HUDEP-2 (cell line): ENCODE data around the gene ANO7.

ENCODE experiments used
- DNase-seq, 76 experiments: peaks; one replicate each; lab custom pipeline; 2025; ENCODE audit not compliant: unreplicated experiment in 76 of 76; lab: John Stamatoyannopoulos, UW

ANO7 gene

DNA sequence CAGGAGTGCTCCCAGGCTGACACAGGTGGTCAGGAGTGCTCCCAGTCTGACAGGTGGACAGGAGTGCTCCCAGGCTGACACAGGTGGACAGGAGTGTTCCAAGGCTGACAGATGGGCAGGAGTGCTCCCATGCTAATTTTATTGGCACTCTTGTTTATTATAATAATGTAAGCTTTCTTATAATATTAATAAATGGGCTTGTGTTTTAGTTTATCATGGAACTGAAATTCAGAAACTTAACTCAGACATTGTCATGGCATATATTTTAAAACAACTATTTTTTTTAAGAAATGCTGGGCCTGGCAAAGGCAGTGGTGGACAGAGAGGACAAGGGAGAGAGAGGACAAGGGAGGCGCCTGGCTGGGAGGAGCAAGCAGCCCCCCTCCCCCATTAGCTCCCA, 18.7 kb downstream of the ANO7 start:
- no peak for DNase-seq

DNA sequence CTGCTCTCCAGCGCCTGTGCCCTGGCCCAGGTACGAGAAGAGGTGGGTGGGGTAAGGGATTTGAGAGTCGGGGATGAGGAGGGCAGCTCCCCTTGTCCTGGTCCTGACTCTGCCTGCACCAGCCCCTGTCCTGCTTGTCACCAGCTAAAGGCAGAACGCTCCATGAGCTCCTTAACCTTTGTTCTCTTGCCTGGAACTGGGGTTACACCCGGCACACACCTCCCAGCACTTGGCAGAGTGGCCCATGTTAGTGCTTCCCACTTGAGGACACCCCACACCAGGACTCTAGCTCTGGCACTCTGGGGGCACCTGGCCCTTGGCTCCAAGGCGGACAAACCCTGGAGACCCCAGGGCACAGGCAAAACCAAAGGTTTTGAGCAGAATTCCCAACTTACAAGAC, 19.2 kb downstream of the ANO7 start:
- DNase-seq, result no peak

DNA sequence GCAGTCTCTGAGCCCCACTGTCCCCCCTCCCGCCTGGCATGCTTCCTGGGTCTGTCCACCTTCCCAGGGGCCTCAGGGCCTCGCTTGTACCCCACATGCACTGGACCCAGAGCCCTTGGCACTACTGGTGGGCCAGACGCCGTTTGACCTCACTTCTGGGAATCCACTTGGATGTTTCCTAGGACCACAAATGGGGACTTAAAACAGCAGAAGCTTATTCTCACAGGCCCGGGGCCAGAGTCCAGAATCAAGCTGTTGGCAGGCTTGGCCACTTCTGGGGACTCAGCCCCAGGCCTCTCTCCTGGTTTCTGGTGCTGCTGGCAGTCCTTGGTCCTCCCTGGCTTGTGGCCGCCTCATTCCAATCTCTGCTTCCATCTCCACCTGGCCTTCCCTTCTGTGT, 19.6 kb downstream of the ANO7 start:
- DNase-seq, result no peak

GRCh38 chr2:241209271-241209670, 20.8 kb downstream of the ANO7 start:
- DNase-seq, result no peak

GRCh38 chr2:241211276-241211675, 22.8 kb downstream of the ANO7 start:
- DNase-seq, result no peak

DNA sequence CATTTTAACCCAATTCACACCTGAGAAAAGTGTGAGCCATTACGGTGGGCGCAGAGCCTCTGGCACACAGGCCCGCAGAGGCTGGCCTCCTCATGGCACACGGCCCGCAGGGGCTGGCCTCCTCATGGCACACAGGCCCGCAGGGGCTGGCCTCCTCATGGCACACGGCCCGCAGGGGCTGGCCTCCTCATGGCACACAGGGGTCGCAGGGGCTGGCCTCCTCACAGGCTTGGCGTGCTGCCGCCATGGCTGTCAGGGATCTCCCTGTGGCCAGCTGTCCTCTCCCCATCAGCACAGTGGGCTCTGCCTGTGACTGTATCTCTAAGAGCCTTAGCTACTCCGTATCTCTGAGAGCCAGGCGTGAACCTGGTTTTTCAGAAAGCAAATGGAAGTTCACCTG, 24.6 kb downstream of the ANO7 start:
- no peak for DNase-seq

GRCh38 chr2:241213567-241213966, 25.1 kb downstream of the ANO7 start:
- no peak for DNase-seq

DNA sequence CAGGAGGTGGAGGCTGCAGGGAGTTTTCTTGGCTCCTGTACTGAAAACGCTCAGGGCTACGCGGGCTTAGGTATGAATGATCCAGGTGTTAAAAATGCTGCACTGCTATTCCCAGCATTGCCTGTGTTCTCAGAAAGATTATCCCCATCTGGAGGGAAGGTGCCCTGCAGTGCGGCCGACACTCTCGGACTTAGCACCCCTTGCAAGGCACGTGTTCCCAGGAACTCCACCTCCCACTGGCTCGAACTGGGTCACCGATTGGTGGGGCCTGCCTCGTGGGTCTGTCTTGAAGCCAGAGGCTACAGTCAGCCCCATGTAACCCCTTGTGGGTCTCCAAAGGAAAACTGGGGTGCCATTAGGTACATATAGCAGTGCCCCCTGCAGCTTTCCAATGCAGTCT, 25.7 kb downstream of the ANO7 start:
- DNase-seq, result no peak

DNA sequence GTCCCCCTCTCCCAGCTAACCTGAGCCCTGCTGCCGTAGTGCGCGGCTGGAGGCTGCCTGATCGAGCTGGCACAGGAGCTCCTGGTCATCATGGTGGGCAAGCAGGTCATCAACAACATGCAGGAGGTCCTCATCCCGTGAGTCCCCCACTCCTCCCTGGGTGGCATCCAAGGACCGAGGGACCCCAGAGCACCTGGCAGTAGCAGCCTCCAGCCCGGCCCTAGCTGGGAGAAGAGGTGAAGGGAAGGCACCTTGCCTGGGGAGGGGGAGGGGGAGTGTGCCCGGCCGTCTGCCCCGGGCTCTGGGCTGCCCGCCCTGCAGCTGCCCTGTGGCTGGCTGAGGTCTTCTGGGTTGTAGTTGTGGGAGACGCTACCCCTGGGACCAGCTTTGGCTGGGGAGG, 26.3 kb downstream of the ANO7 start:
- DNase-seq, result no peak

DNA sequence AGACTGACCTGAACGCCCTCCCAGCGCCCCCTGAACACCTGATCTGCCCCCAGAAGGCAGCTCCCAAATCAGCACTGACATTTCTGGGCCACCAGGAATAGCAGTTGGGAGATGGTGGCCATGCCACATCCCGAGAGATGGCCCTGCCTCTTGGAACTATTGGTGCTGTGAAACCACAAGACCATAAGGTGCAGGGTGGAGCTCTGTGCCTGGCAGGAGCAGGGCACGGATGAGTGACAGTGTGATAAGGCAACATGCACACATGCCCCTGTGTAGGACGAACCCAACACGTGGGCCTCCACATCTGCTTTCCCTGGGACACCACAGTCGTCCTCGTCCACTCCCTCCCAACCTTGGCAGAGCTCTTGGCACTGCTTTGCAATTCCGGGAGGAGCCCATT, 26.9 kb downstream of the ANO7 start:
- DNase-seq, result peak in 66 of 76 experiments; percentile 11 to 77 (median 36)

DNA sequence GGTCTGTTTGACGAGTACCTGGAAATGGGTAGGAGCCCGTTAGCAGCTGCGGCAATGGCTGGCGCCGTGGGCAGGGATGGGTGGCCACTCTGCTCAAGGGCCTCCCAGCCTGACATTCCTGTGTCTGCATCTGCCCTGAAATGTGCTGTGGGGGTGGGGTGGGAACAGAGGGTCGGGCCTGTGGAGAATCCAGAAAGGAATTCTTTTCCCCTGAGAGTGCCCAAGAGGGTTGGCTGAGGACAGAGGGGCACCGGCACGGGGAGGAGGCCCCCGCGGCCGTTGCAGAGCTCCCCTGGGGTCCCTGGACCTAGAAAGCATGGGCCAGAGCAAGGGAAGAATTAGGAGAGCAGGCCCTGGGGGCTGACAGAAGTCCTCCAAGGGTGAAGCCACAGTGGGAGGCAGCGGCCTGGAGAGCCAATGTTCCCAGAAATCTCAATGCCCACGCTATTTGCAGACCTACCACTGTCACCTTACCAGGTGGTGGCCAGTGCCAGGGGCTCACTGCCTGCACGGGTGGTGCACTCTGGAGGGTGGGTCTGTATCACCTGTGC, 27.8 kb downstream of the ANO7 start:
- DNase-seq, result no peak

- peak in 17 of 76 experiments; percentile 6 to 46 (median 21) for DNase-seq
Measured at GRCh38 chr2:241217320-241218031, 29.0 kb downstream of the ANO7 start.

DNA sequence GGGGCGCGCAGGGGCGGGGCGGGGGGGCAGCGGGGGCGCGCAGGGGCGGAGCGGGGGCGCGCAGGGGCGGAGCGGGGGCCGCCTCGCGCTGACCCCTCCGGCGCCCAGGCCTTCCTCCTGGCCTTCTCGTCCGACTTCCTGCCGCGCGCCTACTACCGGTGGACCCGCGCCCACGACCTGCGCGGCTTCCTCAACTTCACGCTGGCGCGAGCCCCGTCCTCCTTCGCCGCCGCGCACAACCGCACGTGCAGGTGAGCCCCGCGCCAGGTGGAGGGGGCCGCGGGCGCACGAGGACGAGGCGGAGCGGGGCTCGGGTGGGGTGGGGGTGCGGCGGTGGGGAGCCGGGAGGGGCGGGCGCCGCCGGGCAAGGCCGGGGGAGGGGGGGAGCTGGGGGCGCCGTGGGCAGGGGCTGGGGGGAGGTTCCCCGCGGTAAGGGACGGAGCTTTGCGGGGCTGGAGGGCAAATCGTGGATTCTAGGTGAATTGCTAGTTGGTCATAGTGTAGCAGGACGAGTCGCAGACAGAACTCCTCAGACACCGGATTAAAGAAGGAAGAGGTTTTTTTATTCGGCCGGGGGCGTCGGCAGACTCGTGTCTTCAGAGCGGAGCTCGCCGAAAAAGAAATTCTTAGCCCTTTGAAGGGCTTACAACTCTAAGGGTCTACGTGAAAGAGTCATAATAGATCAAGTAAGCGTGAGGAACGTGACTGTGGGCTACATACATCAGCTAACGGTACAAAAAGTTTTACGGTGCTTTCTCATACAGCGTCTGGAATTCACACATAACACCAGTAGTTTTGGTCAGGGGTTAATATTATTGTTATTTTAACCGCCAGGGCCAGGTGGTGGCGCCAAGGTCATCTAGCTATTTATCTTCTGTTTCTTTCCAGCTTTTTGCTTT, 29.9 kb downstream of the ANO7 start:
- DNase-seq, result peak in 16 of 76 experiments; percentile 5 to 45 (median 20)

- no peak for DNase-seq
Measured at GRCh38 chr2:241219030-241219382, 30.5 kb downstream of the ANO7 start.

- DNase-seq, result no peak
Measured at GRCh38 chr2:241219856-241220356, 31.4 kb downstream of the ANO7 start.

GRCh38 chr2:241223211-241224017, 34.9 kb downstream of the ANO7 start:
- no peak for DNase-seq

GRCh38 chr2:241224018-241224850, 35.8 kb downstream of the ANO7 start:
- no peak for DNase-seq

- no peak for DNase-seq
Measured at GRCh38 chr2:241224851-241225438, 36.5 kb downstream of the ANO7 start.

DNA sequence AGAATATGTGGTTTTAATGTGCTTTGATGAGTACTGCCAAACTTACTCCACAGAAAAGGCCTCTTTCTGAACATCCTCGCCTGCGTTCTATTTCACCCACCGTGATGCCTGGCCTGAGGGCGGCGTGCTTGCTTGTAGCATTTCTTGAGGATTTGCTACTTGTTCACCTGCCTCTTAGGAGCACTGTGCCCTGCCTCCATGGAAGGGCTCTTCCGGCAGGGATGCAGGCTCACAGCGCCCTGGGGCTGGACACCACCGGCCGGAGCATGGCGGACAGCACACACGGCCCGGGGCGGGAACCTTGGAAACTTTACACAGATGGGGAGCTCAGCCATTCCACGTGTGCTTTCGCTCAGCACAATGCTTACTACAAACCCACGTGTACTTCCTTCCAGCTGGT, 37.1 kb downstream of the ANO7 start:
- no peak for DNase-seq
